GM23248 (cell line): ENCODE measurements around the gene MYADM. TPM values are rescaled to one million over a fixed set of nuclear protein-coding genes. Genes with fewer than 3 reads are reported as not detected.
"Not testable (repeated sequence)": the region's sequence is repeated elsewhere in the genome, so short reads cannot be mapped to it uniquely, and the experiment has no call there.

Experiments used
- DNase-seq: peaks from one replicate; pipeline ENCODE4 v3.0.0-alpha.2; 2015
- H2AFZ ChIP-seq: fragments of 200-600 bp; sonication (generic); 2 replicates; pipeline ENCODE4 v1.6.1; 2016; ENCODE audit warnings: antibody characterized with exemption
- H3F3A ChIP-seq: fragments of 200-600 bp; sonication (generic); 2 replicates; pipeline ENCODE4 v1.6.1; 2016; ENCODE audit warnings: mild to moderate bottlenecking, antibody characterized with exemption, mixed run types; ENCODE audit not compliant: insufficient read depth
- H3K27ac ChIP-seq: fragments of 200-600 bp; sonication (generic); 2 replicates; pipeline ENCODE4 v1.5.1; 2016; ENCODE audit warnings: mild to moderate bottlenecking
- H3K27me3 ChIP-seq: fragments of 200-600 bp; sonication (generic); replicated peaks from 2 replicates; pipeline ENCODE4 v1.6.1; 2016; ENCODE audit warnings: mild to moderate bottlenecking; ENCODE audit not compliant: insufficient read depth
- H3K36me3 ChIP-seq: fragments of 200-600 bp; sonication (generic); 2 replicates; pipeline ENCODE4 v1.6.1; 2016; ENCODE audit warnings: low read depth, mild to moderate bottlenecking
- H3K4me1 ChIP-seq: fragments of 200-600 bp; sonication (generic); 2 replicates; pipeline ENCODE4 v1.6.1; 2016; ENCODE audit warnings: mild to moderate bottlenecking; ENCODE audit not compliant: insufficient read depth
- H3K4me2 ChIP-seq: fragments of 200-600 bp; sonication (generic); one replicate; pipeline ENCODE4 v1.6.1; 2016; ENCODE audit warnings: mild to moderate bottlenecking; ENCODE audit not compliant: unreplicated experiment
- H3K4me3 ChIP-seq: fragments of 200-600 bp; sonication (generic); 2 replicates; pipeline ENCODE4 v1.5.1; 2016; ENCODE audit warnings: mild to moderate bottlenecking
- H3K79me2 ChIP-seq: fragments of 200-600 bp; sonication (generic); 2 replicates; pipeline ENCODE4 v1.6.1; 2016; ENCODE audit warnings: mild to moderate bottlenecking; ENCODE audit not compliant: insufficient read depth
- H3K9ac ChIP-seq: fragments of 200-600 bp; sonication (generic); 2 replicates; pipeline ENCODE4 v1.6.1; 2016; ENCODE audit warnings: mild to moderate bottlenecking
- H3K9me2 ChIP-seq: fragments of 200-600 bp; sonication (generic); 2 replicates; pipeline ENCODE4 v1.6.1; 2016; ENCODE audit warnings: mixed run types, mild to moderate bottlenecking, moderate library complexity; ENCODE audit not compliant: insufficient read depth
- H3K9me3 ChIP-seq: fragments of 200-600 bp; sonication (generic); one replicate; pipeline ENCODE4 v1.6.1; 2017; ENCODE audit warnings: low read depth
- H4K20me1 ChIP-seq: fragments of 200-600 bp; sonication (generic); 2 replicates; pipeline ENCODE4 v1.6.0; 2016; ENCODE audit not compliant: insufficient read depth
- EZH2 ChIP-seq: fragments of 200-600 bp; sonication (generic); IDR thresholded peaks from 2 replicates; pipeline ENCODE4 v1.6.1; 2018; ENCODE audit warnings: antibody characterized with exemption, mild to moderate bottlenecking; ENCODE audit not compliant: insufficient read depth, poor library complexity, severe bottlenecking
- EZH2phosphoT487 ChIP-seq: fragments of 200-600 bp; sonication (generic); IDR thresholded peaks from 2 replicates; pipeline ENCODE4 v1.6.1; 2018; ENCODE audit warnings: antibody characterized with exemption, moderate library complexity, mild to moderate bottlenecking, low read depth; ENCODE audit not compliant: insufficient read depth
- WGBS, 2 experiments: methylation state at CpG; one replicate each; pipeline ENCODE4 v1.1.6; 2015 to 2017; ENCODE audit warnings: low lambda C conversion rate in 2 of 2, low coverage in 1 of 2; ENCODE audit errors: missing lambda C conversion rate in 2 of 2; 5-methylcytosine and 5-hydroxymethylcytosine counted together
- in situ Hi-C: fragments of 300-500 bp; cut with MboI; formaldehyde crosslinking; loops from 2 replicates; pipeline ENCODE4 v1.15.0; 2020
- polyA plus RNA-seq: library from polyadenylated mRNA; unstranded; fragments of >200 nt; fragmentation: Nextera tagmentation; extraction: Ambion mirVana; gene quantifications from 2 replicates; pipeline ENCODE4 v1.2.1, GENCODE V29; 2016
- total RNA-seq: library from RNA; depleted of rRNA; stranded (reverse); fragments of >200 nt; shearing (Covaris generic); gene quantifications from 2 replicates; pipeline ENCODE4 v1.2.3, GENCODE V29; 2014

MYADM gene
- total and polyA plus RNA-seq, 2 experiments from 2014 or later = 74.8 to 222 TPM

- H3K9me2 ChIP-seq = no peaks in the 10 kb centered on the region
- 0 out of 2 replicates have a peak, but pooled peaks cover 2% of the 10 kb centered on the region for H3K36me3 ChIP-seq
- peaks cover 23% of the 10 kb centered on the region for H3K4me1 ChIP-seq
- H2AFZ ChIP-seq = no peak overlapping the region
- DNase-seq = peak; percentile 86
- H4K20me1 ChIP-seq = no peaks in the 10 kb centered on the region
- H3K79me2 ChIP-seq = peaks cover 50% of the 10 kb centered on the region
- H3F3A ChIP-seq = peaks cover 30% of the 10 kb centered on the region
- peak overlapping the region; percentile 100 for H3K9ac ChIP-seq
- WGBS, 2 experiments = 1 to 2% methylated on average over 23 to 34 of the region's 37 CpGs
- no peak for TF ChIP-seq EZH2phosphoT487
- TF ChIP-seq EZH2 = no peak
- peak overlapping the region; percentile 93 for H3K4me3 ChIP-seq
- peak overlapping the region; percentile 89 for H3K4me2 ChIP-seq
- H3K27me3 ChIP-seq = no peaks in the 10 kb centered on the region
- H3K27ac ChIP-seq = peak overlapping the region; percentile 94
- in situ Hi-C loops = no loop called here
- no peaks in the 10 kb centered on the region for H3K9me3 ChIP-seq
Observed at GRCh38 chr19:53868091-53868891, 608 bp downstream of the MYADM start.

GRCh38 chr19:53868892-53869804 is 1.5 kb downstream of the MYADM start:
- in situ Hi-C loops = no loop called here
- no peaks in the 10 kb centered on the region for H4K20me1 ChIP-seq
- H3K27me3 ChIP-seq = no peaks in the 10 kb centered on the region
- no peak overlapping the region for H2AFZ ChIP-seq
- H3K4me2 ChIP-seq = peak overlapping the region; percentile 89
- peaks cover 33% of the 10 kb centered on the region for H3F3A ChIP-seq
- H3K27ac ChIP-seq = peak overlapping the region; percentile 94
- no peak for TF ChIP-seq EZH2
- no peak for TF ChIP-seq EZH2phosphoT487
- H3K9ac ChIP-seq = peak overlapping the region; percentile 100
- WGBS, 2 experiments = 1% methylated on average over 39 to 59 of the region's 75 CpGs
- peaks cover 58% of the 10 kb centered on the region for H3K79me2 ChIP-seq
- H3K4me1 ChIP-seq = peaks cover 23% of the 10 kb centered on the region
- 0 out of 2 replicates have a peak, but pooled peaks cover 10% of the 10 kb centered on the region for H3K36me3 ChIP-seq
- peak; percentile 93 for DNase-seq
- no peaks in the 10 kb centered on the region for H3K9me2 ChIP-seq
- H3K4me3 ChIP-seq = peak overlapping the region; percentile 93
- H3K9me3 ChIP-seq = no peaks in the 10 kb centered on the region

DNA sequence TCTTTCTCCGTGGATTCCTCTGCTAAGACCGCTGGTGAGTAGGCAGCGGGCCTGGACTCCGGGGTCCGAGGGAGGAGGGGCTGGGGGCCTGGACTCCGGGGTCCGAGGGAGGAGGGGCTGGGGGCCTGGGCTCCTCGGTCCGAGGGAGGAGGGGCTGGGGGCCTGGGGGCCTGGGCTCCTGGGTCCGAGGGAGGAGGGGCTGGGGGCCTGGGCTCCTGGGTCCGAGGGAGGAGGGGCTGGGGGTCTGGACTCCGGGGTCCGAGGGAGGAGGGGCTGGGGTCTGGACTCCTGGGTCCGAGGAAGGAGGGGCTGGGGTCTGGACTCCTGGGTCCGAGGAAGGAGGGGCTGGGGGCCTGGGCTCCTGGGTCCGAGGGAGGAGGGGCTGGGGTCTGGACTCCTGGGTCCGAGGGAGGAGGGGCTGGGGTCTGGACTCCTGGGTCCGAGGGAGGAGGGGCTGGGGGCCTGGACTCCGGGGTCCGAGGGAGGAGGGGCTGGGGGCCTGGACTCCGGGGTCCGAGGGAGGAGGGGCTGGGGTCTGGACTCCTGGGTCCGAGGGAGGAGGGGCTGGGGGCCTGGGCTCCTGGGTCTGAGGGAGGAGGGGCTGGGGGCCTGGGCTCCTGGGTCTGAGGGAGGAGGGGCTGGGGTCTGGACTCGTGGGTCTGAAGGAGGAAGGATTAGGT is 2.3 kb downstream of the MYADM start:
- peaks cover 66% of the 10 kb centered on the region for H3K79me2 ChIP-seq
- peaks cover 20% of the 10 kb centered on the region for H3K4me1 ChIP-seq
- H3K9me3 ChIP-seq, H4K20me1 ChIP-seq, in situ Hi-C loops, H3K9me2 ChIP-seq, H2AFZ ChIP-seq, H3K27me3 ChIP-seq, DNase-seq: not testable (repeated sequence)
- peaks cover 14% of the 10 kb centered on the region; the same call in 1 of the 2 replicates for H3K36me3 ChIP-seq
- peak overlapping the region; percentile 93 for H3K4me3 ChIP-seq
- H3K4me2 ChIP-seq = peak overlapping the region; percentile 89
- H3K9ac ChIP-seq = peak overlapping the region; percentile 100
- 4% methylated on average over 3 to 19 of the region's 24 CpGs for WGBS, 2 experiments
- H3K27ac ChIP-seq = peak overlapping the region; percentile 94
- H3F3A ChIP-seq = peaks cover 41% of the 10 kb centered on the region

DNA sequence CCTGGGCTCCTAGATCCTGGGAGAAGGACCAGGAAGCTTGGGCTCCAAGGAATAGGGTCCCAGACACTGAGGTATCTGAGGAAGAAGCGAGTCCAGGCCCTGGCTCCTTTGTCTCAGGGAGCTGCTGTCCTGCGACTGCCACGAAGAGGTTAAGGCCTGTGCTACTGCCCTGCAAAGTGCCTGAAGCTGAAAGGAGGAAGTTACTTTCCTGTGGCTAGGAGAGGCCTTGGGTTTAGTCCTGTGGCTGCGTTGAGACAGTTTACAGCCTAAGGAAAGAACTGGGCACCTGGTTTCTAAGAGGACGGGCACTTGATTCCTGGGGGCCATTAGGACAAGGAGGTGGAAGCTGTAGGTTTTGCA is 2.8 kb downstream of the MYADM start:
- no peak for DNase-seq
- Histone ChIP-seq H3K4me1 (peaks cover 14% of the 10 kb centered on the region), H3K9me2 (no peaks in the 10 kb centered on the region), H3K9me3 (no peaks in the 10 kb centered on the region), H2AFZ (no peak overlapping the region), H3K27ac (0 out of 2 replicates have a peak overlapping the region, but pooled peaks have one; percentile 10), H3K36me3 (peaks cover 16% of the 10 kb centered on the region), H3K4me2 (peak overlapping the region; percentile 2), H4K20me1 (0 out of 2 replicates have a peak, but pooled peaks cover 7% of the 10 kb centered on the region), H3F3A (peaks cover 41% of the 10 kb centered on the region), H3K4me3 (0 out of 2 replicates have a peak overlapping the region, but pooled peaks have one; percentile 9), H3K79me2 (peaks cover 67% of the 10 kb centered on the region), H3K9ac (peak overlapping the region; percentile 100), H3K27me3 (no peaks in the 10 kb centered on the region)
- 75 to 82% methylated on average over 5 of the region's 5 CpGs for WGBS, 2 experiments
- in situ Hi-C loops = no loop called here
- TF ChIP-seq EZH2phosphoT487 (no peak), EZH2 (no peak)
